HepG2 (cell line): ENCODE measurements around the gene TMEM117. TPM values are rescaled to one million over a fixed set of nuclear protein-coding genes. Genes with fewer than 3 reads are reported as not detected.

Experiments
- ATAC-seq: fragments of 200-7000 bp; cut with Tn5 transposase; 3 replicates; pipeline ENCODE4 v1.9.1; 2020; ENCODE audit warnings: mild to moderate bottlenecking, moderate library complexity
- BruUV-seq: library from RNA; stranded (reverse); fragments of 400-500 nt; replicated peaks from 2 replicates; lab custom pipeline; 2021; lab: Mats Ljungman, UMichigan
- CTCF ChIA-PET: fragments of 300-600 bp; formaldehyde crosslinking; extraction: SDS; loops from one replicate; lab custom pipeline; 2021; ENCODE audit warnings: low total read pairs, inconsistent platforms, low intra/inter-chr PET ratio; lab: Yijun Ruan, JAX
- POLR2A ChIA-PET: fragments of 350-600 bp; sonication (Branson Sonifier 250); formaldehyde crosslinking; loops from one replicate; lab custom pipeline; 2020; ENCODE audit warnings: antibody characterized with exemption, inconsistent platforms; lab: Yijun Ruan, JAX
- DNase-seq: peaks from one replicate; pipeline ENCODE4 v3.0.0-alpha.2; 2015; ENCODE audit warnings: low spot score
- FAIRE-seq: peaks from 3 replicates; lab custom pipeline; 2011; peaks lifted over from hg19 to GRCh38; lab: Jason Lieb, UNC
- H2AFZ ChIP-seq: one replicate; pipeline ENCODE4 v1.6.1; 2011; ENCODE audit warnings: low read length, inconsistent platforms
- H3K27ac ChIP-seq: fragments of 300-600 bp; 3 replicates; pipeline ENCODE4 v1.8.0; 2011; ENCODE audit warnings: mixed run types, mild to moderate bottlenecking, mixed read lengths, low read length, inconsistent platforms; ENCODE audit not compliant: insufficient read depth; ENCODE audit errors: extremely low read length
- H3K27me3 ChIP-seq, 2 experiments: fragments of 200-600 bp in 1 of 2; 2 replicates in 1 of 2; 3 replicates in 1 of 2; pipeline versions ENCODE4 v1.6.0 to v1.8.0; 2011; ENCODE audit warnings: low read length in 2 of 2, mild to moderate bottlenecking in 2 of 2, moderate library complexity in 2 of 2, inconsistent platforms in 1 of 2; ENCODE audit not compliant: insufficient read depth in 2 of 2, control insufficient read depth in 1 of 2
- H3K36me3 ChIP-seq, 2 experiments: fragments of 200-600 bp in 1 of 2; replicated peaks in 1 of 2; 2 replicates in 1 of 2; 3 replicates in 1 of 2; pipeline versions ENCODE4 v1.5.1 to v1.8.0; 2011; ENCODE audit warnings: low read length in 2 of 2, inconsistent platforms in 1 of 2; ENCODE audit not compliant: insufficient read depth in 2 of 2, control insufficient read depth in 1 of 2
- H3K4me1 ChIP-seq: 2 replicates; pipeline ENCODE4 v1.5.1; 2012; ENCODE audit warnings: low read length, inconsistent platforms; ENCODE audit not compliant: insufficient read depth
- H3K4me2 ChIP-seq: 2 replicates; pipeline ENCODE4 v1.6.0; 2011; ENCODE audit warnings: low read depth, low read length, inconsistent platforms
- H3K4me3 ChIP-seq, 3 experiments: fragments of 200-600 bp in 1 of 3; sonication (generic), shearing (Covaris generic) in 1 of 3; replicated peaks in 1 of 3; 2 replicates each; pipeline ENCODE4 v1.5.1; 2011 to 2016; ENCODE audit warnings: low read length in 3 of 3, inconsistent platforms in 2 of 3, low read depth in 2 of 3, mild to moderate bottlenecking in 2 of 3, control low read depth in 1 of 3, mixed read lengths in 1 of 3; ENCODE audit not compliant: insufficient read depth in 1 of 3
- H3K79me2 ChIP-seq: one replicate; pipeline ENCODE4 v1.6.1; 2011; ENCODE audit warnings: low read length, inconsistent platforms; ENCODE audit not compliant: insufficient read depth
- H3K9ac ChIP-seq: 2 replicates; pipeline ENCODE4 v1.6.0; 2011; ENCODE audit warnings: mild to moderate bottlenecking, low read depth, low read length, inconsistent platforms; ENCODE audit not compliant: insufficient read depth
- H3K9me3 ChIP-seq: 2 replicates; pipeline ENCODE4 v1.5.1; 2012; ENCODE audit warnings: mild to moderate bottlenecking, low read length
- H4K20me1 ChIP-seq: 2 replicates; pipeline ENCODE4 v1.6.0; 2011; ENCODE audit warnings: inconsistent platforms, mild to moderate bottlenecking, low read length, moderate library complexity; ENCODE audit not compliant: insufficient read depth
- CREB1 ChIP-seq, 2 experiments: fragments of 450-650 bp in 1 of 2; IDR thresholded peaks; 2 replicates each; pipeline ENCODE4 v1.6.1; 2016 to 2017; ENCODE audit warnings: control low read depth in 1 of 2, mild to moderate bottlenecking in 1 of 2, missing compliant biosample characterization in 1 of 2, missing genetic modification characterization in 1 of 2
- CTCF ChIP-seq: sonication (generic); formaldehyde crosslinking; IDR thresholded peaks from 2 replicates; pipeline ENCODE4 v1.5.0; 2020; ENCODE audit warnings: mild to moderate bottlenecking, missing genetic modification reagents, moderate library complexity
- ELF3 ChIP-seq: IDR thresholded peaks from 2 replicates; pipeline ENCODE4 v1.6.1; 2016; ENCODE audit warnings: missing genetic modification reagents, missing compliant biosample characterization
- FIP1L1 ChIP-seq: fragments of 200-400 bp; formaldehyde crosslinking; IDR thresholded peaks from 2 replicates; pipeline ENCODE4 v1.6.1; 2018; ENCODE audit warnings: low read depth, mild to moderate bottlenecking, low read length, moderate library complexity, borderline replicate concordance; ENCODE audit not compliant: insufficient read depth
- LBX2 ChIP-seq: sonication (generic); formaldehyde crosslinking; IDR thresholded peaks from 2 replicates; pipeline ENCODE4 v1.5.0; 2020; ENCODE audit warnings: missing genetic modification reagents, mild to moderate bottlenecking, borderline replicate concordance
- MAZ ChIP-seq, 2 experiments: sonication (generic) in 1 of 2; formaldehyde crosslinking in 1 of 2; IDR thresholded peaks; 2 replicates each; pipeline versions ENCODE4 v1.5.0 to v1.6.1; 2012 to 2020; ENCODE audit warnings: low read depth in 2 of 2, mild to moderate bottlenecking in 2 of 2, borderline replicate concordance in 1 of 2, improper control_type of control experiment in 1 of 2, low read length in 1 of 2, missing genetic modification reagents in 1 of 2, moderate library complexity in 1 of 2
- MIXL1 ChIP-seq: IDR thresholded peaks from 2 replicates; pipeline ENCODE4 v1.6.1; 2016
- NPAS2 ChIP-seq: sonication (generic); formaldehyde crosslinking; IDR thresholded peaks from 2 replicates; pipeline ENCODE4 v1.8.0; 2022; ENCODE audit warnings: mild to moderate bottlenecking, missing genetic modification reagents, borderline replicate concordance
- RAD21 ChIP-seq: fragments of 450-650 bp; formaldehyde crosslinking; IDR thresholded peaks from 2 replicates; pipeline ENCODE4 v1.5.0; 2020; ENCODE audit warnings: mild to moderate bottlenecking
- SMC3 ChIP-seq: IDR thresholded peaks from 2 replicates; pipeline ENCODE4 v1.6.1; 2011; ENCODE audit warnings: low read length, improper control_type of control experiment
- SRY ChIP-seq: sonication (generic); formaldehyde crosslinking; IDR thresholded peaks from 2 replicates; pipeline ENCODE4 v1.8.0; 2022; ENCODE audit warnings: mild to moderate bottlenecking, missing genetic modification reagents
- STAG1 ChIP-seq: sonication (generic); formaldehyde crosslinking; IDR thresholded peaks from 2 replicates; pipeline ENCODE4 v1.4.0; 2020; ENCODE audit warnings: missing genetic modification reagents
- ZFP90 ChIP-seq: sonication (generic); formaldehyde crosslinking; IDR thresholded peaks from 2 replicates; pipeline ENCODE4 v1.8.0; 2022; ENCODE audit warnings: missing genetic modification reagents, mild to moderate bottlenecking, inconsistent platforms, borderline replicate concordance
- ZNF24 ChIP-seq: fragments of 450-650 bp; IDR thresholded peaks from 2 replicates; pipeline ENCODE4 v1.6.1; 2017; ENCODE audit warnings: antibody characterized with exemption, mild to moderate bottlenecking
- WGBS: methylation state at CpG from one replicate; pipeline ENCODE4 v1.1.6; 2017; ENCODE audit warnings: low lambda C conversion rate; 5-methylcytosine and 5-hydroxymethylcytosine counted together
- in situ Hi-C: cut with HindIII; loops from 2 replicates; pipeline ENCODE4 v1.10.0; 2017; ENCODE audit warnings: low pct_unique_long_range_greater_than_20kb; ENCODE audit not compliant: extremely low pct_ligation_motif_present
- intact Hi-C: fragments of 100-400 bp; cut with micrococcal nuclease; formaldehyde crosslinking; loops from one replicate; pipeline ENCODE4 v1.10.0; 2022; ENCODE audit not compliant: unreplicated experiment
- polyA plus RNA-seq, 8 experiments: library from polyadenylated mRNA; depleted of rRNA in 3 of 8; stranded (reverse) in 7 of 8; unstranded in 1 of 8; fragments of >200 nt; fragmentation: Illumina TruSeq in 4 of 8; extraction: Trizol in 4 of 8; gene quantifications; 2 replicates each; pipeline versions ENCODE4 v1.2.1 to v1.2.3, GENCODE V29; 2011 to 2016; ENCODE audit warnings: low read depth in 4 of 8, missing spikeins in 1 of 8, mixed read lengths in 1 of 8; ENCODE audit not compliant: insufficient read depth in 1 of 8
- total RNA-seq, 5 experiments: library from RNA; depleted of rRNA; stranded (reverse); fragments of >200 nt; fragmentation: Illumina TruSeq; extraction: Trizol; gene quantifications; 2 replicates each; pipeline ENCODE4 v1.2.3, GENCODE V29; 2016; ENCODE audit warnings: low read depth in 1 of 5
- TF ChIP-seq, protein P1 (sequence below): sonication (generic); formaldehyde crosslinking; conservative IDR thresholded peaks from 2 replicates; pipeline ENCODE4 v1.8.1; 2023; ENCODE audit warnings: missing genetic modification reagents
- TF ChIP-seq, protein P2 (sequence below): sonication (generic); formaldehyde crosslinking; IDR thresholded peaks from 2 replicates; pipeline ENCODE4 v1.4.0; 2020; ENCODE audit warnings: missing genetic modification reagents

TMEM117 gene
- total and polyA plus RNA-seq, 2 of the 13 experiments (the other 11 are each of a cell fraction or from before 2014, with no cell fraction given) = 2.8 to 8.5 TPM

- TF ChIP-seq, protein P1, sequence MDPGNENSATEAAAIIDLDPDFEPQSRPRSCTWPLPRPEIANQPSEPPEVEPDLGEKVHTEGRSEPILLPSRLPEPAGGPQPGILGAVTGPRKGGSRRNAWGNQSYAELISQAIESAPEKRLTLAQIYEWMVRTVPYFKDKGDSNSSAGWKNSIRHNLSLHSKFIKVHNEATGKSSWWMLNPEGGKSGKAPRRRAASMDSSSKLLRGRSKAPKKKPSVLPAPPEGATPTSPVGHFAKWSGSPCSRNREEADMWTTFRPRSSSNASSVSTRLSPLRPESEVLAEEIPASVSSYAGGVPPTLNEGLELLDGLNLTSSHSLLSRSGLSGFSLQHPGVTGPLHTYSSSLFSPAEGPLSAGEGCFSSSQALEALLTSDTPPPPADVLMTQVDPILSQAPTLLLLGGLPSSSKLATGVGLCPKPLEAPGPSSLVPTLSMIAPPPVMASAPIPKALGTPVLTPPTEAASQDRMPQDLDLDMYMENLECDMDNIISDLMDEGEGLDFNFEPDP (CRISPR knock-in tag) = no peak
These were observed 115.4 kb downstream of the TMEM117 start (continued) for GRCh38 chr12:43951286-43951685.

DNA sequence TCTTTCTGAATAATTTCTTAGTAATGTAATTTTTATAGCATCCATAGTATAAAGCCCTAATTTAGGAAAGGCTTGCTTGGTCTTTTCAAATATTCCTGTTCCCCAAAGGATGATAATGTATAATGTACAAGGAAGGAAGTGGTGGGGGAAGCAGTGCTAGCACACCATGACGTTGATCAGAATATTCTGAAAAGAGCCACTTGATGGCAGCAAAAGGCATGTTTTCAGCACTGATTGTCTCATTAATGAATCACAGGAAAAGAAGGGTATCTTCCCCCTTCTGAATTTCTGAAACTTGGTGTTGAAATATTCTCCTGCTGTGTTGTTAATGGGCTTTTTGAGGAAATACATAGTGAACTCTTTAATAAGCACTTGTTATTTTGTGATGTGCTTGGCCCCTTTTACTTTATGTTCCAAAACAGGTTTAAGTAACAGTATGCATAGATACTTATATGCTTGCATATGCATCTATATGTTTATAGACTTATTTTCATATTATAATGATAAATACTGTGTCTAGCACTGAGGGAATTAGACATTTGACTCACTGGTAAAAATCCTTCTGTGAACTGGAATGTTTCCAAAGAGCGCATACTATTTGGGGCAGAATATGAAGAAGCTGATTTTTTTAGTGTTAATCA, 122.0 kb downstream of the TMEM117 start:
- Histone ChIP-seq H3K79me2 (no peaks in the 10 kb centered on the region), H3K9me3 (no peaks in the 10 kb centered on the region), H3K27me3 (no peaks in the 10 kb centered on the region), H3K4me3 (no peak overlapping the region), H3K36me3 (no peaks in the 10 kb centered on the region), H3K4me1 (no peaks in the 10 kb centered on the region), H3K9ac (no peak overlapping the region), H3K4me2 (no peak overlapping the region), H4K20me1 (no peaks in the 10 kb centered on the region), H2AFZ (no peak overlapping the region), H3K27ac (no peak overlapping the region)
- ATAC-seq (peak; percentile 90), DNase-seq (peak; percentile 49), FAIRE-seq (peak; percentile 78)
- 54% methylated on average over 2 of the region's 2 CpGs for WGBS
- POLR2A ChIA-PET = no interaction called here
- intact Hi-C loops (loop anchor here (1.0 to 5.0 kb wide), 3 partner anchors 39 to 973 kb away; no protein-coding TSS in a partner anchor), in situ Hi-C loops (no loop called here)
- CTCF ChIA-PET = interaction anchor here (1.1 to 1.3 kb wide), 3 partner anchors 57 to 991 kb away, joined by 3 to 4 read pairs (median 3); no protein-coding TSS in a partner anchor
- BruUV-seq = no TSS peak
- TF ChIP-seq ZFP90 (CRISPR knock-in tag) = no peak
- TF ChIP-seq STAG1 (CRISPR knock-in tag) = peak; percentile 79
- TF ChIP-seq SRY = no peak
- TF ChIP-seq ELF3 = 0 out of 2 replicates have a peak, but pooled peaks have one; percentile 20
- TF ChIP-seq RAD21 (CRISPR knock-in tag) = peak; percentile 23; the same call in 1 of the 2 replicates
- no peak for TF ChIP-seq FIP1L1
- peak; percentile 44; the same call in 1 of the 2 replicates for TF ChIP-seq SMC3
- TF ChIP-seq, protein P2, sequence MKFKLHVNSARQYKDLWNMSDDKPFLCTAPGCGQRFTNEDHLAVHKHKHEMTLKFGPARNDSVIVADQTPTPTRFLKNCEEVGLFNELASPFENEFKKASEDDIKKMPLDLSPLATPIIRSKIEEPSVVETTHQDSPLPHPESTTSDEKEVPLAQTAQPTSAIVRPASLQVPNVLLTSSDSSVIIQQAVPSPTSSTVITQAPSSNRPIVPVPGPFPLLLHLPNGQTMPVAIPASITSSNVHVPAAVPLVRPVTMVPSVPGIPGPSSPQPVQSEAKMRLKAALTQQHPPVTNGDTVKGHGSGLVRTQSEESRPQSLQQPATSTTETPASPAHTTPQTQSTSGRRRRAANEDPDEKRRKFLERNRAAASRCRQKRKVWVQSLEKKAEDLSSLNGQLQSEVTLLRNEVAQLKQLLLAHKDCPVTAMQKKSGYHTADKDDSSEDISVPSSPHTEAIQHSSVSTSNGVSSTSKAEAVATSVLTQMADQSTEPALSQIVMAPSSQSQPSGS (CRISPR knock-in tag) = no peak
- TF ChIP-seq CREB1 (IDR thresholded peaks at IDR 0.05) = no peak
- peak; percentile 34; the same call in 1 of the 2 replicates for TF ChIP-seq CREB1 (CRISPR knock-in tag; IDR thresholded peaks at IDR 0.05)
- TF ChIP-seq NPAS2 (CRISPR knock-in tag) = no peak
- peak; percentile 66 for TF ChIP-seq MIXL1 (CRISPR knock-in tag)
- TF ChIP-seq ZNF24 = no peak
- no peak for TF ChIP-seq LBX2
- TF ChIP-seq CTCF (CRISPR knock-in tag) = peak; percentile 79
- TF ChIP-seq MAZ (IDR thresholded peaks at IDR 0.05; ENCODE audit: borderline replicate concordance, low read depth, low read length) = no peak
- no peak for TF ChIP-seq MAZ (CRISPR knock-in tag; IDR thresholded peaks at IDR 0.05; ENCODE audit: low read depth)
